Measurements from ENCODE around the gene CX3CR1. TPM values are rescaled to one million over a fixed set of nuclear protein-coding genes. Genes with fewer than 3 reads are reported as not detected.

The CX3CR1 gene
- total RNA-seq, 1 donor from 2014 or later = 0.21 TPM

DNA sequence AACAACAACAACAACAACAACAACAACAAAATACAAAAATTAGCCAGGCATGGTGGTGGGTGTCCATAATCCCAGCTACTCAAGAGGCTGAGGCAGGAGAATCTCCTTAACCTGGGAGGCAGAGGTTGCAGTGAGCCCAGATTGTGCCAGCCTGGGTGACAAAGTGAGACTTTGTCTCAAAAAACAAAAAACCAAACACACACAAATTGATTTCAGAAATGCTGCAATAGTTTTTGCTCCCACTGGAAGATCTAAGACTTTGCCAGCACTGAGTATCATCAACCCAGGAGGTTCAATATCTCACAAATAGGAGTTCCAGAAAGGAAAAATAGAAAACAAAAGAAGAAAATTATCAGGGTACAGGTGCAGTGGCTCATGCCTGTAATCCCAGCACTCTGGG lies 33.5 kb upstream of the CX3CR1 start:
- no peak overlapping the region for H3K27ac Mint-ChIP-seq
- H3K4me3 Mint-ChIP-seq = no peak overlapping the region
- H3K9me3 Mint-ChIP-seq = peaks cover 16% of the 10 kb centered on the region
- intact Hi-C loops (cut with micrococcal nuclease) = no loop called here
- DNase-seq = no peak
- peaks cover 13% of the 10 kb centered on the region for H3K27me3 Mint-ChIP-seq
- H3K36me3 Mint-ChIP-seq (ENCODE audit: low read depth) = peaks cover 11% of the 10 kb centered on the region
- H3K4me1 Mint-ChIP-seq = peaks cover 10% of the 10 kb centered on the region

DNA sequence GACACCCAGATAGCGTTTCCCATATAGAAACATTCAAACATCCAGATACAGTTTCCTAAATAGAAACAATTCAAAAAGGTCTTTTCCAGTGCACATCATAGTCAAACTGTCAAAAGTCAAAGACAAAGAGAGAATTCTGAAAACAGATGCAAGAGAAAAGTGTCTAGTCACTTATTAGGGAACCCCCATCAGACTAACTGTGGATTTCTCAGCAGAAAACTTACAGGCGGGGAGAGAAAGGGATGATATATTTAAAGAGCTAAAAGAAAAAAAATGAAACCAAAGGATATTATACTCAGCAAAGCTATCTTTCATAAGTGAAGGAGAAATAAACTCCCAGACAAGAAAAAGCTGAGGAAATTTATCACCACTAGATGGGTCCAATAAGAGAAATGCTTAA lies 22.3 kb upstream of the CX3CR1 start:
- Mint-ChIP-seq H3K9me3 (peaks cover 37% of the 10 kb centered on the region), H3K4me3 (no peak overlapping the region), H3K27me3 (peaks cover 28% of the 10 kb centered on the region), H3K4me1 (peaks cover 2% of the 10 kb centered on the region), H3K36me3 (ENCODE audit: low read depth) (peaks cover 13% of the 10 kb centered on the region), H3K27ac (no peak overlapping the region)
- intact Hi-C loops (cut with micrococcal nuclease) = no loop called here
- no peak for DNase-seq

DNA sequence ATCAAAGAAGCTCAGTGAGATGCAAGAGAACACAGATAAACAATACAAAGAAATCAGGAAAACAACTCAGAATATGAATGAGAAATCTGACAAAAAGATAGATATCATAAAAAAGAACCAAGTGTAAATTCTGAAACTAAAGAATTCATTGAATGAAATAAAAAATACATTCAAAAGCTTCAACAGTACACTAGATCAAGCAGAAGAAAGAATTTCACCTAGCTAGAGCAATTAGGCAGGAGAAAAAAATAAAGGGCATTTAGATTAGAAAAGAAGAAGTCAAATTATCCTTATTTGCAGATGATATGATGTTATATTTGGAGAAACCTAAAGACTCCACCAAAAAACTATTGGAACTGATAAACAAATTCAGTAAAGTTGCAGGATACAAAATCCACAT lies 19.4 kb upstream of the CX3CR1 start:
- H3K9me3 Mint-ChIP-seq = peaks cover 32% of the 10 kb centered on the region
- peaks cover 12% of the 10 kb centered on the region for H3K27me3 Mint-ChIP-seq
- no peak overlapping the region for H3K4me3 Mint-ChIP-seq
- H3K4me1 Mint-ChIP-seq = peaks cover 21% of the 10 kb centered on the region
- H3K36me3 Mint-ChIP-seq (ENCODE audit: low read depth) = peaks cover 14% of the 10 kb centered on the region
- no peak overlapping the region for H3K27ac Mint-ChIP-seq
- intact Hi-C loops (cut with micrococcal nuclease) = no loop called here
- DNase-seq = no peak

DNA sequence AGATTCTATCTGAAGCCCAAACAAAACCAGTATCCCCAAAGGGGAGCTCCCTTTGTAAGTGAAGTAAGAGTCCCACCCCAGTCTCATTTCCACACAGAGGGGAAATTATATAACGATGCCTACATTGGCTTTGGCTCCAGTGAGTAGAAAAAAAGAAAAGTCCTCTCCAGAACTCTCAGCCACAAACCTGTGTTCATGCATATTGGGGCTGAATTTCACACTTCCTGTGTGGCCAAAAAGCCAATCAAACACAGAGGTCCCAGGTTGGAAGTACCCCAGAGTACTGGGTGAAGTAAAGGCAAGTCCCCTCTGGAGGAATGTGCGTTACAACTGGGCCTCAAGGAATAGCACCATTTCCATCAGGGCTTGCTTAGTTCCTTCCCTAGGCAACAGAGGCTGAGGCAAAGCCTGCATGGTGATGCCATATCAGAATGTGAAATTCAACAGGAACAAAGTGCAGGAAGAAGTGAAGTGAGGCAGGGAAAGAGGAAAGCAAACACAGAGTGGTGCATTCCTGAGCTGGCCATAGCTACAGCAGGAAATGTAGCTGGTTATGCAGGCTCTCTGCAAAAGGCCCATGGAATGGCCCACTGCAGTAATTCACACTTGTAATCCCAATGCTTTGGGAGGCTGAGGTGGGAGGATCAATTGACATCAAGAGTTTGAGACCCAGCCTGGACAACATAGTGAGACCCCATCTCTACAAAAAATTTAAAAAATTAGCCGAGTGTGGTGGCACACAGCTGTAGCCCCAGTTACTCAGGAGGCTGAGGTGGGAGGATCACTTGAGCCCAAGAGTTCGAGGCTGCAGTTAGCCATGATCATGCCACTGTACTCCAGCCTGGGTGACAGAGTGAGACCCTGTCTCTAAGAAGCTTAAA lies 16.6 kb upstream of the CX3CR1 start:
- peak; percentile 54 for DNase-seq
- peaks cover 5% of the 10 kb centered on the region for H3K27me3 Mint-ChIP-seq
- H3K9me3 Mint-ChIP-seq = peaks cover 20% of the 10 kb centered on the region
- peaks cover 9% of the 10 kb centered on the region for H3K36me3 Mint-ChIP-seq (ENCODE audit: low read depth)
- intact Hi-C loops (cut with micrococcal nuclease) = no loop called here
- peaks cover 38% of the 10 kb centered on the region for H3K4me1 Mint-ChIP-seq
- no peak overlapping the region for H3K27ac Mint-ChIP-seq
- H3K4me3 Mint-ChIP-seq = no peak overlapping the region

DNA sequence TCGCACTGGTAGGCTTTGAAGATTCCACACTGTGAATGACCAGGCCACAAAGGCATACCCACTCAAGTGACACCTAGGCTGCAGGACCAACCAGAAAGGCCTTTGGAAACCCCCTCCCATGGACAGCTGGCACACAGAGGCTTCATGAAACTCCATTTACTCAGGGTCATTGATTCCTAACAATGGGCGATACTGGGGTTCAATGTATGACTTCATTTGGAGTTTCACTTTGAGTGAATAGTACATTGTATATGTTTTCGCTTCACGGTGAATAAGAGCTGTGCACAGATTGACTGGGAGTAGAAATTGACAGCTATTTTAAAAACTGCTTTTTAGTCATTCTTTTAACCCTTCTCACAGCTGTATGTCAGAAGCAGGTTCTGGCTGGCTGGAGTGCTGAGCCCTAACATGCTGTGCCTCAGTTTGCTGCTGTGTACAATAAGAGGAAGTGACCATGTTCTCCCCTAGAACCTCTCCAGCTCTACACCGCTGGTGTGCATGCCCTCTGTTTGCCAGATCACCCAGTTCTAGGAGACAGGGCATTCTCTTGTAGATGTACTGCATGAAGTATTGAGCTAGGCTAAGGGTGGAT lies 15.4 kb upstream of the CX3CR1 start:
- intact Hi-C loops (cut with micrococcal nuclease) = no loop called here
- H3K27ac Mint-ChIP-seq = peak overlapping the region; percentile 27
- H3K36me3 Mint-ChIP-seq (ENCODE audit: low read depth) = peaks cover 7% of the 10 kb centered on the region
- peaks cover 44% of the 10 kb centered on the region for H3K4me1 Mint-ChIP-seq
- H3K27me3 Mint-ChIP-seq = peaks cover 1% of the 10 kb centered on the region
- H3K9me3 Mint-ChIP-seq = peaks cover 11% of the 10 kb centered on the region
- peak; percentile 52 for DNase-seq
- H3K4me3 Mint-ChIP-seq = no peak overlapping the region

DNA sequence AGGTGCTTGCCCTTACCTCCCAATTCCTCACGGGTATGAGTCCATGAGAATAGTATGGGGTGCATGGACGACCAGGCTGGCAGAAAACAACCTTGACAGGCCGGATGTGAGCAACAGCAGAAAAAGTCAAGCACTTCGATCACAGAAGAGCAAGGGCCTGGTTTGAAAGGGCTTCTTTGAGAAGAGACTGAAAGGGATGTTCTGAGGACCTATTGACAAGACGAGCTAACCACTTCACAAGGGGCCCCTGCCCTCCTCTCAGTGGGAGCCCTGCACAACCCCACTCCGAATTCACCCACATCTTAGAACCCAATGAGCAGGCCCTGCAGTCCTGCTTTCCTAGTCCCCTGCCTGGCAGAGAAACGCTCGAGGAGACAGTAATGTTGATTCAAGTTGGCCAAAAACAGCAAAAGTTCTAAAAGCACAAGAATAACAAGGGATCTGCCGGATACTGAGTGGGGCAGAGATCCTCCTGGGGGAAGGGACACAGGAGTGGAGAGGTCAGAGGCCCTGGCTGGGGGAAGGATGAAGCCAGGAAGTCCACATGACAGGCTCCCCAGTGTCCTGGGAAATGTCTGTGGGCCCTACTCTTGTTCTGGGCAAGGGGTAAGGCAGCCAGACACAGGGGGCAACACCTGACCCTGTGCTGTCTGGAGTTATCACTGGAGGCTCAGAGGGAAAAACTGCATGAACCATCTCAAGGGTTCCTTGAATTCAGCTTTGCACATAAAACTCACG lies 14.8 kb upstream of the CX3CR1 start:
- peak; percentile 69 for DNase-seq
- peak overlapping the region; percentile 81 for H3K27ac Mint-ChIP-seq
- H3K4me3 Mint-ChIP-seq = no peak overlapping the region

DNA sequence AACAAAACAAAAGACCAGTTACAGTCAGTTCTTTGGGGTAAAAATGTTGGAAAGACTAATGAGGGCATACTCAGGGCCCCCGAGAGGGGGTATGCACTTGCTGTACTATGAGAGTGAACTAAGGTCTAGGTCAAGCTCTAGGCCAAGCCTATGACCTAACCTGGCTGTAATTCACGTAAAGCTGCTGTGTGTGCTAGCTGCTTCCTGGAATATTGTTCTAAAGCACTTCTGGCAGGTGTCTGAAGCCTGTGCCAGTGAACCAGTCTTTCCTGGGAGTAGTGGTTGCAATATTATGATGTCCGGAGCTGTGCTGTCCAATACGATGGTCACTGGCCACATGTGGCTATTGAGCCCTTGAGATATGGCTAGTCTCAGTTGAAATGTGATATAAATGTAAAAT lies 13.1 kb upstream of the CX3CR1 start:
- no peak overlapping the region for H3K4me3 Mint-ChIP-seq
- peaks cover 4% of the 10 kb centered on the region for H3K9me3 Mint-ChIP-seq
- peaks cover 58% of the 10 kb centered on the region for H3K4me1 Mint-ChIP-seq

More for the DNA sequence above, 14.8 kb upstream of the CX3CR1 start:
- Mint-ChIP-seq H3K27me3 (no peaks in the 10 kb centered on the region), H3K36me3 (ENCODE audit: low read depth) (peaks cover 4% of the 10 kb centered on the region), H3K9me3 (peaks cover 4% of the 10 kb centered on the region), H3K4me1 (peaks cover 48% of the 10 kb centered on the region)
- intact Hi-C loops (cut with micrococcal nuclease) = no loop called here

DNA sequence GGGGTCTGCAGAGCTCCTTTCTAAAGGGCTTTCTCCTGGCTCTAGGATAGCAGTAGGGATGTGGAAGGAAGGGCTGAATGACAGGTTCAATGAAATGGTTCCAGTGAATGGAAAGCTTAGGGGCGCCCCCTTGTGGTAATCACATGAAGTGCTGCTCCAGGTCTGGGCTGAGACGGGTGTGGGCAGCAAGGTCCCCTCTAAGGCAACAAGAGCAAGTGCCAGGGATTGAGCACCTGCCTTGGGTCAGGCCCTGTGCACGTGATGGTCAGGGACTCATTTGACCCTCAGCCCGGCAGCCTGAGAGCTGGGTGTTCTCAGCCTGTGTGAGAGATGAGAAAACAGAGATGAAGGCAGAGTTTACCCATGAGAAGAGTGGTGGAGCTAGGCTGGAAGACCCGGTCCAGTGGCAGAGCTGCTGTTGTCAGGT lies 12.1 kb upstream of the CX3CR1 start:
- Mint-ChIP-seq H3K4me1 (peaks cover 61% of the 10 kb centered on the region), H3K36me3 (ENCODE audit: low read depth) (peaks cover 4% of the 10 kb centered on the region), H3K4me3 (no peak overlapping the region), H3K27me3 (no peaks in the 10 kb centered on the region), H3K27ac (peak overlapping the region; percentile 63), H3K9me3 (peaks cover 4% of the 10 kb centered on the region)
- peak; percentile 93 for DNase-seq
- intact Hi-C loops (cut with micrococcal nuclease) = loop anchor here (1.0 kb wide), 1 partner anchor 86 kb away; no protein-coding TSS in a partner anchor

More for the DNA sequence above, 13.1 kb upstream of the CX3CR1 start:
- intact Hi-C loops (cut with micrococcal nuclease) = loop anchor here (1.0 kb wide), 1 partner anchor 85 kb away; no protein-coding TSS in a partner anchor
- Mint-ChIP-seq H3K27ac (no peak overlapping the region), H3K27me3 (no peaks in the 10 kb centered on the region), H3K36me3 (ENCODE audit: low read depth) (peaks cover 4% of the 10 kb centered on the region)
- peak; percentile 55 for DNase-seq

DNA sequence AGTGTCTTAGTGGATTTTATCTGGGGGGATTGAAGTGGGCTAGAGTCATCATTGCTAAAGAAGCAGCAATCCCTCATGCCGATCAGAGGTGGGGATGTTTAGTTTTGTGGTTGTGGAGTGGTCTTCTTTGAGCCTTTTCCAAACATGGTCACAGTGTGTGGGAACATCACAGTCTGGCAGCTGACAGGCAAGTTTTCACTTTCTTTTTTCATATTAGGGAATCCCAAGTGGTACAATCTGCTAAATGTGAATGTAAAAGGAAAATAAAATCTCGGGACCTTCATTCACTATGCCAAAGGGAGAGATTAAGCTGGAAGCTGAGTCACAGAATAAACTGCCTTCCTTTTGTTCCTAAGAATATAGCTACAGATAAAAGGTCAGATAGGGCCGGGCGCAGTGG lies 10.4 kb upstream of the CX3CR1 start:
- intact Hi-C loops (cut with micrococcal nuclease) = no loop called here
- H3K4me3 Mint-ChIP-seq = no peak overlapping the region
- peaks cover 50% of the 10 kb centered on the region for H3K4me1 Mint-ChIP-seq
- H3K36me3 Mint-ChIP-seq (ENCODE audit: low read depth) = no peaks in the 10 kb centered on the region
- H3K9me3 Mint-ChIP-seq = no peaks in the 10 kb centered on the region
- DNase-seq = peak; percentile 61
- no peaks in the 10 kb centered on the region for H3K27me3 Mint-ChIP-seq
- peak overlapping the region; percentile 35 for H3K27ac Mint-ChIP-seq

DNA sequence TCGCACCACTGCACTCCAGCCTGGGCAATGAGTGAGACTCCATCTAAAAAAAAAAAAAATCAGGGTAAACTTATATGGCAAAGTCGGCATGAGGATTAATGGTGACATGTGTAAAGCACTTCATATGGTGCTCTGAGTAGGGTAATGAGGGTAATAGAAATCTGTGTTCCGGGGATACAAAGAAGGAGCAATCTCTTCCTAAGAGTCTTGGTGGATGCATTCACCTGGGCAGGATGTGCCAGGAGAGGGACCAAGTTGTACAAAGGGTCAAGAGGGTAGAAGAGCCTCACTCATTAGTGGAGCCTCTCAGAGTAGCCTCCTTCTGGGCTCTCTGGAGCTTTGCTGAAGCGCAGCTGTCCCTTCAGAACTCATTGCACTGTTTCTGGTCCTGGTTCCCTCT lies 9.3 kb upstream of the CX3CR1 start:
- no peaks in the 10 kb centered on the region for H3K27me3 Mint-ChIP-seq
- DNase-seq = peak; percentile 53
- H3K4me1 Mint-ChIP-seq = peaks cover 45% of the 10 kb centered on the region
- intact Hi-C loops (cut with micrococcal nuclease) = no loop called here
- H3K36me3 Mint-ChIP-seq (ENCODE audit: low read depth) = no peaks in the 10 kb centered on the region
- no peaks in the 10 kb centered on the region for H3K9me3 Mint-ChIP-seq
- no peak overlapping the region for H3K27ac Mint-ChIP-seq
- no peak overlapping the region for H3K4me3 Mint-ChIP-seq

DNA sequence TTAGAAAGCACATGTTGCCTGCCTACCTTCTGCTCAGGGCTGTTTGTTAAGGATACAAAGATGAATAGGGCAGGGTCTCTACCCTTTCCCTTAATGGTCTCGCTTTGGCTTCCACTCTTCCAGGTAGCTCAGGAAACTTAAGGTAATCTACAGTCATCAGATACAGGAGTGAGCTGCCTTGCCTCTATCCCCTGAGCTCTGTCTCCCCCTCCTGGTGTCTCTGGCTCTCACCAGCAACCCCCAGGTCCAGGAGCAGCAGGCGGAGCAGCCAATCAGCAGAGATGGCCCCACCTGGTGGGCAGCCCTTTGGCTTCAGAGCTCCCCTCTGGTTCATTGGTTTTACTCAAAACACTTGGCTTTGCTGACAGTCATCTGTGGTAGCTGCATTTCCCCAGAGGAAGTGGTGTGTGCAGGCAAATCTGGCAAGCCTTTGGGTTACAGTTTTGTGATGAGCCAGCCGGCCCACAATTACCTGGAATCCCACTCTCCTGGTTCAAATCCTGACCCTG lies 8.5 kb upstream of the CX3CR1 start:
- no peaks in the 10 kb centered on the region for H3K36me3 Mint-ChIP-seq (ENCODE audit: low read depth)
- DNase-seq = peak; percentile 95
- no peak overlapping the region for H3K27ac Mint-ChIP-seq
- no peak overlapping the region for H3K4me3 Mint-ChIP-seq
- peaks cover 41% of the 10 kb centered on the region for H3K4me1 Mint-ChIP-seq
- intact Hi-C loops (cut with micrococcal nuclease) = loop anchor here (1.0 kb wide), 5 partner anchors 20 to 187 kb away; no protein-coding TSS in a partner anchor
- H3K9me3 Mint-ChIP-seq = no peaks in the 10 kb centered on the region
- no peaks in the 10 kb centered on the region for H3K27me3 Mint-ChIP-seq

DNA sequence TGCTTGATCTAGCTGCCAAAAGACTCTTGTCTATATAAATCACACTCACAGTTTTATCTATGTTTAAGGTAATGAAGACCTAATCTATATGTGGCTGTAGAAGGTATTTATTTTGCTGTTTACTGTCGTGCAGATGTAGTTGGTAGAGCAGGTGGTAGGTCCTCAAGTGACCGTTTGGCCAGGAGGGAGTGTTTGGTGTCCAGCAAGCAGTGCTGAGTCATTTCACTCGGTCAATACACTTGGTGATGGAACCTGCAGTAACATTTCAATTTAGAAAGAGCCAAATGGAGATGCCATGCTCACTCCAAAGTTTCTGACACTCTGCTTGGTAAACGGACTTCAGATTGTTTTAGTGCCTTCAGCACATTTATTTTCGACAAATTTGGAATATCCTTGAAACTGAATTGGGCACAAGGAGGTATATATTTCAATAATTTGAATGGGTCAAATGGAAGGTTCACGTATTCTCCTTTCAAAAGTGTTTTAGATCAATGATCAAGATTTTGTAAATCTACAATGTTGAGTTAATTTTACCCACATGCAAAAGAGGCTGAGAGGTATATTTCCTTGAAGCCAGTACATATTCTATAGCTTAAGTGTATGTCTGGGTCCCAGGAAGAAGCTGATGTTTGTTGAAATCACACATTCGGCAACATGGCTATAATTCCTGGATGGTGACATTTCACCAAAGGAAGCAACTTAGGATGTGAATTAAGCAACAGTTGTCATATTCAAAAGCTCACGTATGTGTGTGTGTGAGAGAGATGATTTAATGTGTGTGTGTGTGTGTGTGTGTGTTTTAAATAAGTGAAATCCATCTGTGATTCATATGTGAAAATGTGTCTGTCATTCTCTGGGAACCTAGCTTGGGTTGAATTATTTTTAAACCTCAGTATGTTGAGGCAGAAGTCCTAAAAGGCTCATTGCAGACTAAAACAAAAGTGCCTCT lies 7.7 kb upstream of the CX3CR1 start:
- Mint-ChIP-seq H3K27me3 (no peaks in the 10 kb centered on the region), H3K36me3 (ENCODE audit: low read depth) (no peaks in the 10 kb centered on the region), H3K27ac (no peak overlapping the region), H3K4me3 (no peak overlapping the region), H3K4me1 (peaks cover 37% of the 10 kb centered on the region), H3K9me3 (no peaks in the 10 kb centered on the region)
- DNase-seq = peak; percentile 53
- intact Hi-C loops (cut with micrococcal nuclease) = loop anchor here (1.0 kb wide), 5 partner anchors 19 to 186 kb away; no protein-coding TSS in a partner anchor

DNA sequence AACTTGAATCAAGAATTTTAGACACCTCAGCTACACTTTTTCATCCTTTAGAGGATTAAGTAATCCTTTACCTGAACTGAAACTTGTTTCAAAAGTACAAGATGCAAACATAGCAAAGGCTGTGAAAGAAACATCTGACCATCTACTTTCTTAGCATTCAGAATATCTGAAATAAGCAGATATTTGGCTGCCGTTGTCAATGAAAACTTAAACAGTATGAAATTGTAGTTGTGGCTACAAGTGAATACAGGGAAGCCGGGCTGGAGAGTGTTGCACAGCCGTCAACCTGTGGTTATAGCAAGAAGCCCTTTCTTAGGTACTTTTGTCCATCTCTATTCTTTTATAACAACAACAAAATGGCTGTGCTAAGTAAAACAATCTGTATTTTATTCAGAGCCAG lies 6.9 kb upstream of the CX3CR1 start:
- Mint-ChIP-seq H3K27me3 (no peaks in the 10 kb centered on the region), H3K9me3 (no peaks in the 10 kb centered on the region), H3K4me3 (no peak overlapping the region), H3K27ac (no peak overlapping the region), H3K4me1 (peaks cover 38% of the 10 kb centered on the region), H3K36me3 (ENCODE audit: low read depth) (no peaks in the 10 kb centered on the region)
- intact Hi-C loops (cut with micrococcal nuclease) = no loop called here
- DNase-seq = peak; percentile 51

Data from activated CD4-positive, alpha-beta T cell treated with anti-CD3 and anti-CD28 coated beads, Interleukin-2, amount 10 ng/mL, durations not matched to agents 24 days and 14 days (primary cell).